BLaER1 (cell line): ENCODE results near the gene ZDHHC24.
A peak's percentile ranks its signal among the peaks of the same experiment; 100 is the strongest.

Experiments used
- H3K27ac ChIP-seq: shearing (Covaris generic); formaldehyde crosslinking; 2 replicates; pipeline ENCODE4 v1.8.1; 2022
- H3K27me3 ChIP-seq: shearing (Covaris generic); formaldehyde crosslinking; 2 replicates; pipeline ENCODE4 v1.8.1; 2022
- H3K36me3 ChIP-seq: shearing (Covaris generic); formaldehyde crosslinking; 2 replicates; pipeline ENCODE4 v1.8.1; 2022
- H3K4me1 ChIP-seq: shearing (Covaris generic); formaldehyde crosslinking; 2 replicates; pipeline ENCODE4 v1.8.1; 2022
- H3K4me2 ChIP-seq: shearing (Covaris generic); formaldehyde crosslinking; 2 replicates; pipeline ENCODE4 v1.8.1; 2022
- H3K4me3 ChIP-seq: shearing (Covaris generic); formaldehyde crosslinking; 2 replicates; pipeline ENCODE4 v1.8.1; 2022
- H3K9ac ChIP-seq: shearing (Covaris generic); formaldehyde crosslinking; 2 replicates; pipeline ENCODE4 v1.8.1; 2022
- H3K9me3 ChIP-seq: shearing (Covaris generic); formaldehyde crosslinking; 2 replicates; pipeline ENCODE4 v1.8.1; 2022
- H4K20me1 ChIP-seq: shearing (Covaris generic); formaldehyde crosslinking; 2 replicates; pipeline ENCODE4 v1.8.1; 2022
- Cebpa-rat ChIP-seq: shearing (Covaris generic); IDR thresholded peaks from 2 replicates; pipeline ENCODE4 v1.8.1; 2022

ZDHHC24 gene

GRCh38 chr11:66581261-66581660, 35.4 kb upstream of the ZDHHC24 start:
- Histone ChIP-seq H3K36me3 (no peaks in the 10 kb centered on the region), H3K27me3 (no peaks in the 10 kb centered on the region), H3K4me2 (no peak overlapping the region), H3K9ac (no peak overlapping the region), H3K9me3 (peaks cover 21% of the 10 kb centered on the region), H3K4me1 (no peaks in the 10 kb centered on the region), H4K20me1 (no peaks in the 10 kb centered on the region), H3K27ac (no peak overlapping the region), H3K4me3 (no peak overlapping the region)
- no peak for TF ChIP-seq Cebpa-rat

- no peak overlapping the region for H3K4me2 ChIP-seq
- no peak for TF ChIP-seq Cebpa-rat
- peaks cover 21% of the 10 kb centered on the region for H3K9me3 ChIP-seq
- no peaks in the 10 kb centered on the region for H3K36me3 ChIP-seq
- H3K27ac ChIP-seq, result no peak overlapping the region
- no peaks in the 10 kb centered on the region for H3K27me3 ChIP-seq
- H3K4me1 ChIP-seq, result no peaks in the 10 kb centered on the region
- no peak overlapping the region for H3K4me3 ChIP-seq
- H4K20me1 ChIP-seq, result no peaks in the 10 kb centered on the region
- H3K9ac ChIP-seq, result no peak overlapping the region
These were observed 35.0 kb upstream of the ZDHHC24 start for GRCh38 chr11:66580803-66581202.

GRCh38 chr11:66579017-66579606, 33.3 kb upstream of the ZDHHC24 start:
- Histone ChIP-seq H3K4me3 (no peak overlapping the region), H3K27me3 (no peaks in the 10 kb centered on the region), H3K4me1 (no peaks in the 10 kb centered on the region), H3K36me3 (no peaks in the 10 kb centered on the region), H4K20me1 (no peaks in the 10 kb centered on the region), H3K9me3 (peaks cover 27% of the 10 kb centered on the region), H3K9ac (no peak overlapping the region), H3K4me2 (no peak overlapping the region), H3K27ac (no peak overlapping the region)
- TF ChIP-seq Cebpa-rat, result no peak

DNA sequence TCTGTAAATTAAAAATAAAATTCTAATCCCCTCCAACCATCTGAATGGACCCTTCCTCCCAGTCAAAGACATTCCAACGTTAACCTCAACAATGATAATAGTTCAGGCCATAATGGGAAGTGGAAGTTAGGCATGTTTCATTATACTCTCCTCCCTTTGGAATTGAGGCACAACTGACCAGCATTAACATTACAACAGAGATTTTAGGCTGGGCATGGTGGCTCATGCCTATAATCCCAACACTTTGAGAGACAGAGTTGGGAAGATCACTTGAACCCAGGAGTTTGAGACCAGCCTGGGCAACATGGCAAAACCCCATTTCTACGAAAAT, 25.0 kb upstream of the ZDHHC24 start:
- Histone ChIP-seq H3K27ac (no peak overlapping the region), H4K20me1 (no peaks in the 10 kb centered on the region), H3K27me3 (peaks cover 39% of the 10 kb centered on the region), H3K9me3 (peaks cover 24% of the 10 kb centered on the region), H3K4me3 (no peak overlapping the region), H3K9ac (no peak overlapping the region), H3K36me3 (no peaks in the 10 kb centered on the region), H3K4me2 (no peak overlapping the region), H3K4me1 (peaks cover 13% of the 10 kb centered on the region)
- no peak for TF ChIP-seq Cebpa-rat

DNA sequence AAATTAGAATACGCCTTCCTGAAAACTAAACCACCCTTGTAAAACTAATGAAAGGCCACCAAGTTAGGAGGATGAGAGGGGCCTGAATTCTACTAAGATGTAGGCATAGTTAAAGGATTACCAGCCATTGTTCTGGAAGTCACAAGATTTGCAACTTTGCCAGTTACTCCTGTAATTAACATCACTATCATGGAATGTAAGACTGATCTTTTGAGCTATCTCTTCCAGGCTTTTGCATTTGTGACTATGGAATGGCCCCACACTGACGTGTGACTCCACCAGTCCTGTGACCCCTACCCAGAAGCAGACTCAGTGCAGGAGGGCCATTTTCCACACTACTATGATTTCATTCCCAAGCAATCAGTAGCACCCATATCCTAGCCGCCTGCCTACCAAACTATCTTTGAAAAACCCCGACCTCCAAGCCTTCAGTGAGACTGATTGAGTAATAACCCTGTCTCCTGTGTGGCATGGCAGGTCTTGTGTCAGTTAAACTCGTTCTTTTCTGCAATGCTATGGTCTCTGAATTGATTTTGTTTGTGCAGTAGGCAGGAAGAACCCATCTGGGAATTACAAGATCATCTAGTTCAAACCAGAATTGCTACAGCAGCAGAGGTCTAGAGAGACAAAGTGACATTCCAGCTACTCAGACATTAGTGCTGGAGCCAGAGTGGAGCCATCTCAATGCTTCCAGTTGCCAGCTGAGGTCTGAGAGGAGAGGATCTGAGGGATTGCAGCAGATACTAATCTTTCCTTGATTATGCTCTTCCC, 24.4 kb upstream of the ZDHHC24 start:
- no peak overlapping the region for H3K27ac ChIP-seq
- TF ChIP-seq Cebpa-rat, result no peak
- H3K27me3 ChIP-seq, result peaks cover 42% of the 10 kb centered on the region
- no peak overlapping the region for H3K9ac ChIP-seq
- no peak overlapping the region for H3K4me3 ChIP-seq
- H3K4me2 ChIP-seq, result peak overlapping the region; percentile 21
- H4K20me1 ChIP-seq, result no peaks in the 10 kb centered on the region
- H3K4me1 ChIP-seq, result peaks cover 13% of the 10 kb centered on the region
- H3K9me3 ChIP-seq, result peaks cover 24% of the 10 kb centered on the region
- no peaks in the 10 kb centered on the region for H3K36me3 ChIP-seq

DNA sequence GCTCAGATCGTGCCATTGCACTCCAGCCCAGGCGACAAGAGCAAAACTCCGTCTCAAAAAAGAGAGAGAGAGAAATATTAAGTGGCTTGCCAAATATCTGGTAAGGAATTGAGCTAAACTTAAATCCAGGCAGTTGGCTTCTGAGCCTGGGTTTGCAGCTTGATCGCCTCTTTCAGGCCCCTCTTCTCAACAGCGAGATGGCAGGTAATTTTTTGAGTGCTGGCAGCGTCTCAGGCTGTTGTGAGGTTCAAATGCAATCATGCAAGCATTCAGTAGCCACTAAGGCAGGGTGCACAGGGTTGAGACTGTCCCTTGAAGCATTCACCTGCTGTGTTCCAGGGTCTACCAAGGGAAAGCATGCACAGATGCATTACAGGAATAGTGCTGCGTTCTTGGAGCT, 23.2 kb upstream of the ZDHHC24 start:
- H3K4me3 ChIP-seq, result no peak overlapping the region
- H3K9me3 ChIP-seq, result peaks cover 18% of the 10 kb centered on the region; the same call in 1 of the 2 replicates
- no peak overlapping the region for H3K4me2 ChIP-seq
- no peak overlapping the region for H3K9ac ChIP-seq
- H3K27ac ChIP-seq, result no peak overlapping the region
- no peak for TF ChIP-seq Cebpa-rat
- H3K27me3 ChIP-seq, result peaks cover 42% of the 10 kb centered on the region
- peaks cover 13% of the 10 kb centered on the region for H3K4me1 ChIP-seq
- H3K36me3 ChIP-seq, result no peaks in the 10 kb centered on the region
- H4K20me1 ChIP-seq, result no peaks in the 10 kb centered on the region

DNA sequence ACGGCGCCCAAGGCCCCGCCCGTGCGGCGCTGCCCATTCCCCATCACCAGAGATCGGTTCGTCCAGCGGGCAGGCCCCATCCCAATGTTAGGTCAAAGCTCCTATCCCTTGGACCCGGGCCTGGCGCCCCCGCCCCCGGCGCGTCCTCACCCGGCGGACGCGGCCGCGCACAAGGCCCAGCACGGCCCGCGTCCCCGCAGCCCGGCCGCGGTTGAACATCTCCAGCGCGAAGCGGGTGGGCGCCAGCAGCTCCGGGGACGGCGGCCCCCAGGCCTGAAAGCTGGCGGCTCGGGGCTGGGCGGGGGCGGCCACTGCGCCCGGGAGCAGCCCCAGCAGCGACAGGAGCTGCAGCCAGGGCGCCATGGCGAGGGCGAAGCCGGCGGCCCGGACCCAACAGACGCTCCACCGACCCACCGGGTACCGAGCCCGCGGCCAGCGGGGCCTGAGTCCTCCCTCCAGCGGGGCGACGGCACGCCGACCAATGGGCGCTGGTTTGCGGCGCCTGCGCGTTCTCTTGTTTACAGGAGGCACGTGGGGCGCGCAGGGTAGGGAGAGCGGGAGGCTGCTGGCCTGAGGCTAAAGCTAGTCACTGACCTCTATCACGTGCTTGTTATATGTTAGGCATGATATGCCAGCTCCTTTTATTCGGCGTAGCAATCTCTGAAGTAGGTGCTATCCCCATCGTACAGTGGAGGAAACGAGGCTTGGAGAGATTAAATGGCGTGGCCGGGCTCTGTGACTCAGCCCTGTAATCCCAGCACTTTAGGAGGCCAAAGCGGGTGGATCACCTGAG, 22.5 kb upstream of the ZDHHC24 start, which contains the start of gene CTSF:
TSS of gene CTSF (minus strand) at position 483 of the 793 bp plus-strand sequence. CDS start at position 363, 120 bp downstream.
- Histone ChIP-seq H4K20me1 (no peaks in the 10 kb centered on the region), H3K9ac (no peak within 1 kb of the TSS), H3K27me3 (peaks cover 42% of the 10 kb centered on the region), H3K27ac (no peak within 1 kb of the TSS), H3K9me3 (peaks cover 11% of the 10 kb centered on the region; the same call in 1 of the 2 replicates), H3K4me3 (no peak within 1 kb of the TSS), H3K4me1 (peaks cover 13% of the 10 kb centered on the region), H3K36me3 (no peaks in the 10 kb centered on the region), H3K4me2 (no peak within 1 kb of the TSS)
- no peak for TF ChIP-seq Cebpa-rat

DNA sequence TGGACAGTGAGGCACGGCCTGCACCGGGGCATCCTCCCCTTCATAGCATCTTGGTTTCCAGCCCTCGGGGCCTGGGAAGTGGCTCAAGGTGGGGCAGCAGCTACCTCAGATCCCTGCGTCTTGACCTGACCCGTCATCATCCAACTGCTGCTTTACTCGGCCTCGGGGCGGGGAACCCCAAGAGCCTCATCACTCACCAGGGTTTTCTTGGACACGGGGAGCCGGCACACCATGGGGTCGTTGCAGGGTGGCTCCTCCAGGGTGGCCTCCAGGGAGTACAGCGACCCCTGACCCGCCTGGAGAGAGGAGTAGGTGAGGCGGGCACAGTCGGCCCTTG, 21.9 kb upstream of the ZDHHC24 start:
- TF ChIP-seq Cebpa-rat, result no peak
- H3K4me3 ChIP-seq, result no peak overlapping the region
- H4K20me1 ChIP-seq, result no peaks in the 10 kb centered on the region
- no peak overlapping the region for H3K9ac ChIP-seq
- no peak overlapping the region for H3K4me2 ChIP-seq
- H3K4me1 ChIP-seq, result peaks cover 13% of the 10 kb centered on the region
- peaks cover 8% of the 10 kb centered on the region; the same call in 1 of the 2 replicates for H3K9me3 ChIP-seq
- H3K27me3 ChIP-seq, result peaks cover 42% of the 10 kb centered on the region
- no peak overlapping the region for H3K27ac ChIP-seq
- no peaks in the 10 kb centered on the region for H3K36me3 ChIP-seq

DNA sequence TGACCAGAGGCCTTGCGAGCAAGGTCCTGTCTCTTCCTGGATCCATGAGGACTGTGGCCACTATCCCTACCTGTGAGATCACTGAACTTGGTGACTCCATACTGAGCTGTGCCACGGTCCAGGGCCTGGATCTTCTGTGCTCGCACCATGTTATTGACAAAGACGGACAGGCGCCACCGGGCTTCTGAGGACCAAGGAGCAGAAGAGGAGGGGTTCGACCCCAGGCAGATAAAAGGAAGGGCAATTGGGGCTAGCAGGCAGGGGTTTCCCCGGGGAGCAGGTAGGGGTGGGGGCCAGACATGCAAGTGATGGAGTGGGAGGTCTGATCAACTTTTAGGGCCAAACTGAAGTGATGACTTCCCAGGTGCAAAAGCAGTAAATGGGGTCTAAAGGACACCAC, 20.4 kb upstream of the ZDHHC24 start:
- Histone ChIP-seq H3K9ac (no peak overlapping the region), H4K20me1 (no peaks in the 10 kb centered on the region), H3K4me1 (peaks cover 13% of the 10 kb centered on the region), H3K4me3 (no peak overlapping the region), H3K4me2 (no peak overlapping the region), H3K9me3 (peaks cover 8% of the 10 kb centered on the region; the same call in 1 of the 2 replicates), H3K27ac (no peak overlapping the region), H3K27me3 (peaks cover 42% of the 10 kb centered on the region), H3K36me3 (no peaks in the 10 kb centered on the region)
- no peak for TF ChIP-seq Cebpa-rat

DNA sequence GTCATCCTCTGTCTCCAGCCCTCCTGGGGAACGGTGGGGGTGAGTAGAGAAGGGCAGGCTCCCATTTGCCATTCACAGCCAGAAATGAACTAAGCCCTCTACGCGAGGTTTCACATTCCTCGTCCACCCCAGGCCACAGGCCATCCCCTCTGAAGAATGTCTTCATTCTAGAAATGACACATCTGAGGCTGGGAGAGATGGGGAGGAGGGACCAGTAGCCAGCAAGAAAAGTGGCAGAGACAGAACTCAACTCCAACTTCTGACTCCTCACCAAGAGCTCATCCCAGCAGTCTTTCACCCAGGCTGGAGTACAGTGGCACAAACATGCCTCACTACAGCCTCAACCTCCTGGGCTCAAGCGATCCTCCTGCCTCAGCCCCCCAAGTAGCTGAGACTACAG, 19.1 kb upstream of the ZDHHC24 start:
- Histone ChIP-seq H3K4me1 (peaks cover 9% of the 10 kb centered on the region), H3K9me3 (peaks cover 8% of the 10 kb centered on the region; the same call in 1 of the 2 replicates), H3K4me2 (no peak overlapping the region), H3K9ac (no peak overlapping the region), H3K4me3 (no peak overlapping the region), H3K36me3 (no peaks in the 10 kb centered on the region), H4K20me1 (no peaks in the 10 kb centered on the region), H3K27me3 (peaks cover 39% of the 10 kb centered on the region), H3K27ac (no peak overlapping the region)
- no peak for TF ChIP-seq Cebpa-rat
